Mucosa of stomach (tissue), 1 donor: ENCODE data around the gene TMPRSS13.
A peak's percentile ranks its signal among the peaks of the same experiment; 100 is the strongest.

Experiments
- H3K27me3 ChIP-seq: one replicate; pipeline ENCODE4 v1.7.0; 2013; ENCODE audit warnings: mild to moderate bottlenecking, low read length; ENCODE audit not compliant: control insufficient read depth, insufficient read depth
- H3K36me3 ChIP-seq: one replicate; pipeline ENCODE4 v1.7.0; 2013; ENCODE audit warnings: low read length; ENCODE audit not compliant: control insufficient read depth, insufficient read depth
- H3K4me1 ChIP-seq: one replicate; pipeline ENCODE4 v1.7.0; 2013; ENCODE audit warnings: mild to moderate bottlenecking, low read length; ENCODE audit not compliant: control insufficient read depth, insufficient read depth
- H3K4me3 ChIP-seq: one replicate; pipeline ENCODE4 v1.7.0; 2013; ENCODE audit warnings: low read length
- H3K9ac ChIP-seq: one replicate; pipeline ENCODE4 v1.7.0; 2013; ENCODE audit warnings: mild to moderate bottlenecking, low read length, moderate library complexity
- H3K9me3 ChIP-seq: one replicate; pipeline ENCODE4 v1.7.0; 2013; ENCODE audit warnings: mild to moderate bottlenecking, low read length, moderate library complexity; ENCODE audit not compliant: control insufficient read depth
- donor health status: Pancreatic carcinoma.

TMPRSS13 gene

GRCh38 chr11:117876341-117877119 lies 52.7 kb downstream of the TMPRSS13 start, which contains the start of gene FXYD6:
FXYD6 (minus strand) TSS chr11:117876658; CDS start chr11:117842776, 33,882 bp downstream.
- Histone ChIP-seq H3K4me3 (no peak within 1 kb of the TSS), H3K36me3 (no peaks in the 10 kb centered on the region), H3K27me3 (peaks cover 91% of the 10 kb centered on the region), H3K9me3 (no peaks in the 10 kb centered on the region), H3K4me1 (peaks cover 8% of the 10 kb centered on the region), H3K9ac (peak within 1 kb of the TSS; percentile 48)

- Histone ChIP-seq H3K4me3 (no peak overlapping the region), H3K27me3 (peaks cover 86% of the 10 kb centered on the region), H3K4me1 (peaks cover 8% of the 10 kb centered on the region), H3K36me3 (no peaks in the 10 kb centered on the region), H3K9me3 (no peaks in the 10 kb centered on the region), H3K9ac (peak overlapping the region; percentile 48)
Observed at GRCh38 chr11:117876059-117876340, 53.2 kb downstream of the TMPRSS13 start.

GRCh38 chr11:117875382-117876058 lies 53.7 kb downstream of the TMPRSS13 start:
- Histone ChIP-seq H3K4me1 (peaks cover 8% of the 10 kb centered on the region), H3K36me3 (no peaks in the 10 kb centered on the region), H3K9me3 (no peaks in the 10 kb centered on the region), H3K27me3 (peaks cover 81% of the 10 kb centered on the region), H3K9ac (peak overlapping the region; percentile 48), H3K4me3 (no peak overlapping the region)

GRCh38 chr11:117874910-117875381 lies 54.3 kb downstream of the TMPRSS13 start:
- no peaks in the 10 kb centered on the region for H3K9me3 ChIP-seq
- no peak overlapping the region for H3K9ac ChIP-seq
- peaks cover 8% of the 10 kb centered on the region for H3K4me1 ChIP-seq
- H3K27me3 ChIP-seq: peaks cover 76% of the 10 kb centered on the region
- H3K4me3 ChIP-seq: no peak overlapping the region
- H3K36me3 ChIP-seq: no peaks in the 10 kb centered on the region

GRCh38 chr11:117874253-117874909 lies 54.8 kb downstream of the TMPRSS13 start:
- H3K4me1 ChIP-seq: peaks cover 8% of the 10 kb centered on the region

GRCh38 chr11:117873828-117874125 lies 55.4 kb downstream of the TMPRSS13 start:
- Histone ChIP-seq H3K36me3 (no peaks in the 10 kb centered on the region), H3K9me3 (no peaks in the 10 kb centered on the region), H3K4me1 (peaks cover 8% of the 10 kb centered on the region), H3K4me3 (no peak overlapping the region), H3K9ac (no peak overlapping the region), H3K27me3 (peaks cover 64% of the 10 kb centered on the region)

More at GRCh38 chr11:117874253-117874909, 54.8 kb downstream of the TMPRSS13 start:
- Histone ChIP-seq H3K9me3 (no peaks in the 10 kb centered on the region), H3K4me3 (no peak overlapping the region), H3K27me3 (peaks cover 70% of the 10 kb centered on the region), H3K36me3 (no peaks in the 10 kb centered on the region), H3K9ac (no peak overlapping the region)

- Histone ChIP-seq H3K27me3 (peaks cover 59% of the 10 kb centered on the region), H3K9ac (no peak overlapping the region), H3K4me3 (no peak overlapping the region), H3K4me1 (peaks cover 8% of the 10 kb centered on the region), H3K9me3 (no peaks in the 10 kb centered on the region), H3K36me3 (no peaks in the 10 kb centered on the region)
Observed at GRCh38 chr11:117872975-117873827, 56.0 kb downstream of the TMPRSS13 start.

- Histone ChIP-seq H3K27me3 (peaks cover 51% of the 10 kb centered on the region), H3K4me3 (no peak overlapping the region), H3K4me1 (peaks cover 8% of the 10 kb centered on the region), H3K9ac (no peak overlapping the region), H3K9me3 (no peaks in the 10 kb centered on the region), H3K36me3 (no peaks in the 10 kb centered on the region)
Observed at GRCh38 chr11:117872420-117872961, 56.7 kb downstream of the TMPRSS13 start.

- Histone ChIP-seq H3K9ac (no peak overlapping the region), H3K4me1 (peaks cover 8% of the 10 kb centered on the region)
Observed at GRCh38 chr11:117871784-117872183, 57.4 kb downstream of the TMPRSS13 start.

GRCh38 chr11:117871160-117871559 lies 58.0 kb downstream of the TMPRSS13 start:
- Histone ChIP-seq H3K4me3 (no peak overlapping the region), H3K4me1 (peaks cover 5% of the 10 kb centered on the region), H3K27me3 (peaks cover 39% of the 10 kb centered on the region)

More at GRCh38 chr11:117871784-117872183, 57.4 kb downstream of the TMPRSS13 start:
- H3K27me3 ChIP-seq: peaks cover 44% of the 10 kb centered on the region
- H3K9me3 ChIP-seq: no peaks in the 10 kb centered on the region
- H3K4me3 ChIP-seq: no peak overlapping the region
- H3K36me3 ChIP-seq: no peaks in the 10 kb centered on the region

GRCh38 chr11:117870103-117870952 lies 58.9 kb downstream of the TMPRSS13 start:
- H3K4me1 ChIP-seq: no peaks in the 10 kb centered on the region

More at GRCh38 chr11:117871160-117871559, 58.0 kb downstream of the TMPRSS13 start:
- H3K9ac ChIP-seq: no peak overlapping the region
- H3K9me3 ChIP-seq: no peaks in the 10 kb centered on the region
- H3K36me3 ChIP-seq: no peaks in the 10 kb centered on the region

More at GRCh38 chr11:117870103-117870952, 58.9 kb downstream of the TMPRSS13 start:
- Histone ChIP-seq H3K9me3 (no peaks in the 10 kb centered on the region), H3K9ac (no peak overlapping the region), H3K27me3 (peaks cover 31% of the 10 kb centered on the region), H3K36me3 (no peaks in the 10 kb centered on the region), H3K4me3 (no peak overlapping the region)
